GM12878 (cell line): ENCODE data around the gene SCG3. TPM values are rescaled to one million over a fixed set of nuclear protein-coding genes. Genes with fewer than 3 reads are reported as not detected.

Experiments used
- BACH1 ChIP-seq: fragments of 450-650 bp; IDR thresholded peaks from 2 replicates; pipeline ENCODE4 v1.6.1; 2017; ENCODE audit warnings: mild to moderate bottlenecking, borderline replicate concordance
- BCLAF1 ChIP-seq: fragments of 450-650 bp; IDR thresholded peaks from 2 replicates; pipeline ENCODE4 v1.6.1; 2017; ENCODE audit warnings: antibody characterized with exemption, mild to moderate bottlenecking, moderate library complexity
- BRCA1 ChIP-seq: IDR thresholded peaks from 2 replicates; pipeline ENCODE4 v1.6.1; 2011; ENCODE audit warnings: low read depth, low read length, improper control_type of control experiment
- CEBPZ ChIP-seq: fragments of 150-350 bp; IDR thresholded peaks from 2 replicates; pipeline ENCODE4 v1.6.1; 2016; ENCODE audit warnings: low read depth, low read length
- DPF2 ChIP-seq: fragments of 450-650 bp; IDR thresholded peaks from 2 replicates; pipeline ENCODE4 v1.6.1; 2017; ENCODE audit warnings: mild to moderate bottlenecking
- ETV6 ChIP-seq, 2 experiments: fragments of 450-650 bp in 1 of 2; IDR thresholded peaks in 1 of 2; conservative IDR thresholded peaks in 1 of 2; 2 replicates each; pipeline ENCODE4 v1.6.1; 2014; ENCODE audit warnings: antibody characterized with exemption in 1 of 2, borderline replicate concordance in 1 of 2, low read depth in 1 of 2, mild to moderate bottlenecking in 1 of 2, moderate library complexity in 1 of 2
- GABPA ChIP-seq: IDR thresholded peaks from 2 replicates; pipeline ENCODE4 v1.6.1; 2014; ENCODE audit warnings: antibody characterized with exemption, low read depth, mild to moderate bottlenecking, inconsistent platforms
- HDGF ChIP-seq: fragments of 450-650 bp; IDR thresholded peaks from 2 replicates; pipeline ENCODE4 v1.6.1; 2016; ENCODE audit warnings: antibody characterized with exemption
- IRF4 ChIP-seq: IDR thresholded peaks from 2 replicates; pipeline ENCODE4 v1.6.1; 2011; ENCODE audit warnings: low read depth, low read length
- KLF5 ChIP-seq: fragments of 450-650 bp; IDR thresholded peaks from 2 replicates; pipeline ENCODE4 v1.6.1; 2014; ENCODE audit warnings: mild to moderate bottlenecking; ENCODE audit not compliant: partially characterized antibody
- MYB ChIP-seq: fragments of 150-350 bp; IDR thresholded peaks from 2 replicates; pipeline ENCODE4 v1.6.1; 2014; ENCODE audit warnings: mild to moderate bottlenecking, low read depth, low read length, borderline replicate concordance
- MYC ChIP-seq: IDR thresholded peaks from 2 replicates; pipeline ENCODE4 v1.6.1; 2011; ENCODE audit warnings: mild to moderate bottlenecking, low read length, moderate library complexity, inconsistent platforms; ENCODE audit not compliant: insufficient read depth, insufficient replicate concordance, insufficient read length, severe bottlenecking
- PAX5 ChIP-seq: IDR thresholded peaks from 2 replicates; pipeline ENCODE4 v1.6.1; 2011; ENCODE audit warnings: low read depth, low read length, borderline replicate concordance
- SMAD5 ChIP-seq: IDR thresholded peaks from 2 replicates; pipeline ENCODE4 v1.6.1; 2016; ENCODE audit warnings: antibody characterized with exemption, low read depth
- SMARCA5 ChIP-seq: fragments of 450-650 bp; IDR thresholded peaks from 2 replicates; pipeline ENCODE4 v1.6.1; 2017; ENCODE audit warnings: mild to moderate bottlenecking
- SMC3 ChIP-seq: IDR thresholded peaks from 2 replicates; pipeline ENCODE4 v1.6.1; 2011; ENCODE audit warnings: low read length, improper control_type of control experiment, borderline replicate concordance
- SRF ChIP-seq, 2 experiments: IDR thresholded peaks; 2 replicates each; pipeline ENCODE4 v1.6.1; 2011; ENCODE audit warnings: low read depth in 2 of 2, low read length in 2 of 2, mild to moderate bottlenecking in 1 of 2, moderate library complexity in 1 of 2
- ZBTB4 ChIP-seq: fragments of 450-650 bp; formaldehyde crosslinking; IDR thresholded peaks from 2 replicates; pipeline ENCODE4 v1.4.0; 2022; ENCODE audit warnings: mild to moderate bottlenecking, moderate library complexity
- polyA plus RNA-seq, 11 experiments: library from polyadenylated mRNA; depleted of rRNA in 4 of 11; unstranded in 6 of 11; stranded (reverse) in 5 of 11; fragments of >200 nt; fragmentation: Nextera tagmentation in 4 of 11; fragmentation: Illumina TruSeq in 1 of 11; extraction: Ambion mirVana in 4 of 11; extraction: Trizol in 1 of 11; gene quantifications; 1 replicate in 1 of 11; 2 replicates in 10 of 11; pipeline versions ENCODE4 v1.2.1 to v1.2.3, GENCODE V29; 2011 to 2016; ENCODE audit warnings: inconsistent platforms in 2 of 11, missing spikeins in 2 of 11, low read depth in 1 of 11
- total RNA-seq, 4 experiments: library from RNA; depleted of rRNA in 3 of 4; stranded (reverse); fragments of >200 nt in 3 of 4; fragmentation: Illumina TruSeq in 1 of 4; extraction: Trizol in 1 of 4; gene quantifications; 2 replicates each; pipeline versions ENCODE4 v1.2.1 to v1.2.3, GENCODE V29; 2013 to 2021

Gene SCG3
- total and polyA plus RNA-seq, 10 of the 15 experiments (the other 5 are each of a cell fraction or from before 2014, with no cell fraction given) = 0.03 to 0.15 (median 0.04) TPM; not detected in 7

GRCh38 chr15:51736069-51736468, 54.8 kb downstream of the SCG3 start (continued):
- no peak for TF ChIP-seq BRCA1
- no peak for TF ChIP-seq MYB
- TF ChIP-seq HDGF = no peak
- no peak for TF ChIP-seq SMAD5
- no peak for TF ChIP-seq BACH1
- peak in 1 of 2 experiments; percentile 70; a peak in 1 of 4 replicates for TF ChIP-seq ETV6 (conservative IDR thresholded peaks at IDR 0.05 in 1 of 2, IDR thresholded peaks at IDR 0.05 in 1 of 2; ENCODE audit: borderline replicate concordance in 1 of 2, low read depth in 1 of 2)
- no peak for TF ChIP-seq SMARCA5
- no peak for TF ChIP-seq MYC
- TF ChIP-seq ZBTB4 (CRISPR knock-in tag) = no peak
- TF ChIP-seq BCLAF1 = no peak
- no peak for TF ChIP-seq GABPA
- TF ChIP-seq KLF5 = no peak
- TF ChIP-seq SMC3 = no peak
- peak; percentile 66 for TF ChIP-seq IRF4
- peak; percentile 20; the same call in 1 of the 2 replicates for TF ChIP-seq DPF2
- 0 out of 2 replicates have a peak, but pooled peaks have one; percentile 19 for TF ChIP-seq PAX5
- no peak for TF ChIP-seq CEBPZ
- TF ChIP-seq SRF (IDR thresholded peaks at IDR 0.05; ENCODE audit: low read depth in 2 of 2, low read length in 2 of 2) = no peak
